Sigmoid colon (tissue), 7 donors: ENCODE data around the gene RDH14. TPM values are rescaled to one million over a fixed set of nuclear protein-coding genes. Genes with fewer than 3 reads are reported as not detected.

Experiments used
- DNase-seq: peaks from one replicate; pipeline ENCODE4 v3.0.0-alpha.2; 2019
- H3K27ac ChIP-seq, 4 donors: fragments of 200-600 bp; sonication (generic); one replicate each; pipeline ENCODE4 v1.5.1; 2016 to 2019; ENCODE audit warnings: mild to moderate bottlenecking in 1 of 4
- H3K27me3 ChIP-seq, 3 donors: fragments of 200-600 bp; sonication (generic); one replicate each; pipeline ENCODE4 v1.5.1; 2019; ENCODE audit warnings: mild to moderate bottlenecking in 1 of 3
- H3K36me3 ChIP-seq, 4 donors: fragments of 200-600 bp; sonication (generic); one replicate each; pipeline ENCODE4 v1.5.1; 2016 to 2019
- H3K4me1 ChIP-seq, 4 donors: fragments of 200-600 bp; sonication (generic); one replicate each; pipeline ENCODE4 v1.5.1; 2017 to 2019
- H3K4me3 ChIP-seq, 4 donors: fragments of 200-600 bp; sonication (generic); one replicate each; pipeline ENCODE4 v1.5.1; 2017 to 2019; ENCODE audit warnings: mild to moderate bottlenecking in 2 of 4, moderate library complexity in 1 of 4
- H3K9me3 ChIP-seq, 4 donors: fragments of 200-600 bp in 3 of 4; sonication (generic) in 3 of 4; one replicate each; pipeline versions ENCODE4 v1.5.1 to v1.6.1; 2013 to 2019
- CTCF ChIP-seq, 4 experiments: fragments of 450-650 bp in 3 of 4; fragments of 200-600 bp in 1 of 4; IDR thresholded peaks; one replicate each; pipeline ENCODE4 v1.5.1; 2016 to 2019; ENCODE audit warnings: antibody characterized with exemption in 4 of 4, mild to moderate bottlenecking in 3 of 4, moderate library complexity in 2 of 4
- EP300 ChIP-seq, 4 donors: sonication (generic); formaldehyde crosslinking; IDR thresholded peaks; one replicate each; pipeline ENCODE4 v1.6.1; 2017; ENCODE audit warnings: antibody characterized with exemption in 4 of 4
- POLR2A ChIP-seq, 2 donors: fragments of 450-650 bp; IDR thresholded peaks; one replicate each; pipeline ENCODE4 v1.6.1; 2016; ENCODE audit warnings: antibody characterized with exemption in 2 of 2, mild to moderate bottlenecking in 2 of 2, moderate library complexity in 2 of 2
- POLR2AphosphoS5 ChIP-seq, 4 donors: sonication (generic); formaldehyde crosslinking; IDR thresholded peaks; one replicate each; pipeline ENCODE4 v1.6.1; 2017; ENCODE audit warnings: antibody characterized with exemption in 4 of 4
- WGBS, 2 donors: extraction: QIAGEN DNeasy Blood & Tissue Kit; methylation state at CpG; one replicate each; pipeline ENCODE4 v1.1.7; 2013; 5-methylcytosine and 5-hydroxymethylcytosine counted together
- intact Hi-C: fragments of 100-400 bp; cut with DNase I; formaldehyde crosslinking; loops from one replicate; pipeline ENCODE4 v1.15.1; 2023
- polyA plus RNA-seq, 3 donors: library from polyadenylated mRNA; stranded (reverse); fragments of 200-250 nt; gene quantifications; one replicate each; pipeline ENCODE4 v1.2.3, GENCODE V29; 2013
- total RNA-seq, 4 donors: library from RNA; depleted of rRNA; stranded (reverse); fragments of >200 nt; gene quantifications; one replicate each; pipeline ENCODE4 v1.1.0, GENCODE V29; 2016
- donor health status: healthy with polysubstance abuse.
- donor health status: Bipolar disorder and iron deficiency.
- donor health status: healthy.

Gene RDH14
- total and polyA plus RNA-seq, 7 donors: 15.3 to 45.7 (median 37.5) TPM

- peak overlapping the region in 3 of 4 donors; percentile 73 to 78 (median 73) for H3K27ac ChIP-seq
- no peak overlapping the region for H3K4me3 ChIP-seq
- intact Hi-C loops: loop anchor here (5.0 kb wide), 1 partner anchor 75 kb away; no protein-coding TSS in a partner anchor
- H3K4me1 ChIP-seq: peaks cover 0 to 66% (median 56%) of the 10 kb centered on the region in 4 donors
- no peaks in the 10 kb centered on the region for H3K36me3 ChIP-seq
- H3K27me3 ChIP-seq: no peaks in the 10 kb centered on the region
- 61 to 74% methylated on average over 1 of the region's 1 CpG for WGBS, 2 donors
- H3K9me3 ChIP-seq: no peaks in the 10 kb centered on the region
- no peak for TF ChIP-seq POLR2A (IDR thresholded peaks at IDR 0.05)
- DNase-seq: no peak
Observed at GRCh38 chr2:18517386-18517785, 43.1 kb downstream of the RDH14 start.

DNA sequence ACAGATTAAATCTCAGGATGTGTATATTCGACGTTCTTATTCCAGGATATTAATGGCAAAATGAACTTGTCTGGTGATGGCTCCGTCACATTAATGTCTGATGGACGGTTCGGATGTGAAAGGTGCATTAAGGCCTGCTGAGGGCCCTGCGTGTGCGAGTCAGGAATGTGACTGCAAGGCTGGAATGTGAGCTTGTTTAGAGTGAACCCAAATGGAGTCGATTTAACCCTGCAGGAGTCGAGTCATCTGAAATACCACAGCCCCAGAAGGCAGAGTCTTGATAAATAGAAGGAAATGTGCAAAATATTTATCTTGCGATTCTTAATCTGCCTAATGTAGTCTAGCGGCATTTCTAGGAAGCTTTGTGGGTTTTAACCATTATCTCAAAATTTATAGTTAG is 44.3 kb downstream of the RDH14 start:
- intact Hi-C loops: loop anchor here (5.0 kb wide), 1 partner anchor 74 kb away; no protein-coding TSS in a partner anchor

GRCh38 chr2:18514526-18515461 is 45.7 kb downstream of the RDH14 start:
- 72 to 73% methylated on average over 4 of the region's 4 CpGs for WGBS, 2 donors
- H3K27ac ChIP-seq: peak overlapping the region in 3 of 4 donors; percentile 73 to 78 (median 73)
- DNase-seq: no peak
- intact Hi-C loops: loop anchor here (5.0 kb wide), 1 partner anchor 72 kb away; no protein-coding TSS in a partner anchor
- peaks cover 0 to 49% (median 39%) of the 10 kb centered on the region in 4 donors for H3K4me1 ChIP-seq
- no peaks in the 10 kb centered on the region for H3K36me3 ChIP-seq
- TF ChIP-seq POLR2A (IDR thresholded peaks at IDR 0.05): no peak
- no peak for TF ChIP-seq EP300 (IDR thresholded peaks at IDR 0.05)
- TF ChIP-seq POLR2AphosphoS5 (IDR thresholded peaks at IDR 0.05): no peak
- TF ChIP-seq CTCF (IDR thresholded peaks at IDR 0.05): no peak
- no peaks in the 10 kb centered on the region for H3K27me3 ChIP-seq
- H3K4me3 ChIP-seq: no peak overlapping the region
- H3K9me3 ChIP-seq: no peaks in the 10 kb centered on the region

More for the DNA sequence above, 44.3 kb downstream of the RDH14 start:
- 68 to 79% methylated on average over 11 of the region's 11 CpGs for WGBS, 2 donors
- Histone ChIP-seq H3K27ac (peak overlapping the region in 3 of 4 donors; percentile 73 to 78 (median 73)), H3K4me1 (peaks cover 0 to 61% (median 52%) of the 10 kb centered on the region in 4 donors), H3K4me3 (no peak overlapping the region), H3K27me3 (no peaks in the 10 kb centered on the region), H3K36me3 (no peaks in the 10 kb centered on the region), H3K9me3 (no peaks in the 10 kb centered on the region)
- no peak for TF ChIP-seq POLR2AphosphoS5 (IDR thresholded peaks at IDR 0.05)
- no peak for TF ChIP-seq POLR2A (IDR thresholded peaks at IDR 0.05)
- DNase-seq: no peak

DNA sequence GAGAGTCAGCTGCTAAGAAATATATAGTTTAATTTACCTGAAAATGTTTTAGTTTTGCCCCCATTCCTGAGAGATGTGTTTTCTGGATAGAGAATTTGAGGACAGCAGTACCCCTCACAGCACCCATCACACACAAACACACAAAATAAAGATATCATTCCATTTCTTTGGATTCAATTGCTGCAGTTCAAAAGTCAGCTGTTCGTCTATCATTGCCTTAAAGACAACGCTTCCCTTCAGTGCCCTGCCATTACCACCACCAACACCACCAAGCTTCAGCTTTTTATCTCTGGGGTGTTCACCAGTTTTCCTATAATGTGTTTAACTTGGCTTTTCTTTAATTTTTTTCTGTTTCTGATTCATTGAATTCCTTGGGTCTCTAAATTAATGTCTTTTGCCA is 49.7 kb downstream of the RDH14 start:
- DNase-seq: no peak
- Histone ChIP-seq H3K4me1 (peaks cover 0 to 18% (median 13%) of the 10 kb centered on the region in 4 donors), H3K27ac (no peak overlapping the region), H3K4me3 (no peak overlapping the region), H3K36me3 (no peaks in the 10 kb centered on the region), H3K9me3 (no peaks in the 10 kb centered on the region), H3K27me3 (no peaks in the 10 kb centered on the region)
- intact Hi-C loops: no loop called here
- TF ChIP-seq POLR2AphosphoS5 (IDR thresholded peaks at IDR 0.05): no peak
- no peak for TF ChIP-seq CTCF (IDR thresholded peaks at IDR 0.05)
- TF ChIP-seq POLR2A (IDR thresholded peaks at IDR 0.05): no peak
- no peak for TF ChIP-seq EP300 (IDR thresholded peaks at IDR 0.05)
- WGBS, 2 donors: 95 to 96% methylated on average over 2 of the region's 2 CpGs

DNA sequence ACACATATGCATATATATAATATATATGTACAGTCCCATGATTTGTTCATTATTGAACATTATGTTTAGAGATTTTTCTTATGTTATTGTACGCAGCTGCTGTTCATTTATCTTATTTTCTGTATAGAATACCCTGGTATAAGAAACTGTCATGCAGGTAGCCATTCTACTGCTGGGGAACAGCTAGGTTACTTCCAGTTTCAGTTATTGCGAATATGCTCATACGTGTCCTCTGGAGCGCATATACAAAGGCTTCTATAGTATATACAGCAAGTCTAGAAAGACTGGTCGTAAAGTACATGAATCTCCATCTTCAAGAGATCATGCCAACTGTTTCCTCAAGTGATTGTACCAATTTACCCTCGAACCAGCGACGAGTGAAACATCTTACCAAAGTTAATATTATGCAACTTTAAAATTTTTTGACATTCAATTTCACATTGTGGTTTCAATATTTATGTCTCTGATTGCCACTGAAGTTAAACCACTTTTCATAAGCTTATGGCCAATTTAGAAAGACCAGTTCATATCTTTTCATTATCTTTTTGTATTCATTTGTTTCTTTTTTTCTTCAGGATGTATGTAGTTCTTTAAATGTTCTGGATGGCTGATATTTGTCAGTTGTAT is 53.5 kb downstream of the RDH14 start:
- Histone ChIP-seq H3K4me3 (no peak overlapping the region), H3K36me3 (no peaks in the 10 kb centered on the region), H3K4me1 (no peaks in the 10 kb centered on the region), H3K27ac (no peak overlapping the region), H3K9me3 (no peaks in the 10 kb centered on the region), H3K27me3 (no peaks in the 10 kb centered on the region)
- no peak for TF ChIP-seq CTCF (IDR thresholded peaks at IDR 0.05)
- no peak for TF ChIP-seq POLR2A (IDR thresholded peaks at IDR 0.05)
- no peak for TF ChIP-seq POLR2AphosphoS5 (IDR thresholded peaks at IDR 0.05)
- no peak for TF ChIP-seq EP300 (IDR thresholded peaks at IDR 0.05)
- intact Hi-C loops: no loop called here
- DNase-seq: no peak
- WGBS, 2 donors: 70 to 92% methylated on average over 8 of the region's 8 CpGs
